ENCODE results near the gene RYR2. TPM values are rescaled to one million over a fixed set of nuclear protein-coding genes. Genes with fewer than 3 reads are reported as not detected.

The RYR2 gene
- total and polyA plus RNA-seq, 4 donors = 0.43 to 11.6 (median 2.0) TPM

DNA sequence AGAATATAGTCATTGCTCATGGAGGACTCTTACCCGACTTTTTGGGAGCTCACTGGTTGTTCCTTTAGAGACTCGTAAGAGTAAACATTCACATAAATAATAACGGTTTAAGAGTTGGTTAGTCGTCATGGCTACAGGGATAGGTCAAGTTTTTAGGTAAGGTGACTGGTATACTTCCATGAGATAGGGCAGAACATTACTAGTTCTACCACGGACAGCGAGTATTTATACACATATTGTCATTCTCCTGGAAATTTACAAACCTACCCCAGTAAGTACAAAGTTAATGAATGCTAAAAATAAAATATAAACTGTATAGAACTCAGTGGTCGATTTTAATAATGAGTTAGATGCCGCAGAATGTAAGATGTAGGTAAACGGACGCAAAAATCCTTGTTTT is 1.2 kb upstream of the RYR2 start:
- TF ChIP-seq, protein P1, sequence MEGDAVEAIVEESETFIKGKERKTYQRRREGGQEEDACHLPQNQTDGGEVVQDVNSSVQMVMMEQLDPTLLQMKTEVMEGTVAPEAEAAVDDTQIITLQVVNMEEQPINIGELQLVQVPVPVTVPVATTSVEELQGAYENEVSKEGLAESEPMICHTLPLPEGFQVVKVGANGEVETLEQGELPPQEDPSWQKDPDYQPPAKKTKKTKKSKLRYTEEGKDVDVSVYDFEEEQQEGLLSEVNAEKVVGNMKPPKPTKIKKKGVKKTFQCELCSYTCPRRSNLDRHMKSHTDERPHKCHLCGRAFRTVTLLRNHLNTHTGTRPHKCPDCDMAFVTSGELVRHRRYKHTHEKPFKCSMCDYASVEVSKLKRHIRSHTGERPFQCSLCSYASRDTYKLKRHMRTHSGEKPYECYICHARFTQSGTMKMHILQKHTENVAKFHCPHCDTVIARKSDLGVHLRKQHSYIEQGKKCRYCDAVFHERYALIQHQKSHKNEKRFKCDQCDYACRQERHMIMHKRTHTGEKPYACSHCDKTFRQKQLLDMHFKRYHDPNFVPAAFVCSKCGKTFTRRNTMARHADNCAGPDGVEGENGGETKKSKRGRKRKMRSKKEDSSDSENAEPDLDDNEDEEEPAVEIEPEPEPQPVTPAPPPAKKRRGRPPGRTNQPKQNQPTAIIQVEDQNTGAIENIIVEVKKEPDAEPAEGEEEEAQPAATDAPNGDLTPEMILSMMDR (IDR thresholded peaks at IDR 0.05; ENCODE audit: control extremely low read depth, extremely low read depth) = no peak
- Histone ChIP-seq H3K9me3 (ENCODE audit: control insufficient read depth in 4 of 4, insufficient read depth in 3 of 4, low read length in 3 of 4) (no peaks in the 10 kb centered on the region), H3K36me3 (ENCODE audit: control insufficient read depth in 4 of 4, insufficient read depth in 4 of 4, low read length in 4 of 4) (no peaks in the 10 kb centered on the region), H3K4me1 (ENCODE audit: control insufficient read depth in 5 of 5, insufficient read depth in 5 of 5, low read length in 5 of 5) (peaks cover 0 to 23% (median 4%) of the 10 kb centered on the region in 5 donors), H3K27ac (ENCODE audit: low read depth in 1 of 2, low read length in 1 of 2) (peak overlapping the region in 1 of 2 donors; percentile 82), H3K27me3 (ENCODE audit: control insufficient read depth in 3 of 3, insufficient read depth in 3 of 3, low read length in 2 of 3) (peaks cover 9 to 55% (median 40%) of the 10 kb centered on the region in 3 donors), H3K4me3 (no peak overlapping the region), H3K9ac (ENCODE audit: insufficient read depth in 1 of 2, low read length in 2 of 2) (no peak overlapping the region)
- no peak for ATAC-seq (ENCODE audit: insufficient read depth, low FRiP score)
- 68 to 71% methylated on average over 10 of the region's 10 CpGs for WGBS, 2 donors
- DNase-seq = no peak

DNA sequence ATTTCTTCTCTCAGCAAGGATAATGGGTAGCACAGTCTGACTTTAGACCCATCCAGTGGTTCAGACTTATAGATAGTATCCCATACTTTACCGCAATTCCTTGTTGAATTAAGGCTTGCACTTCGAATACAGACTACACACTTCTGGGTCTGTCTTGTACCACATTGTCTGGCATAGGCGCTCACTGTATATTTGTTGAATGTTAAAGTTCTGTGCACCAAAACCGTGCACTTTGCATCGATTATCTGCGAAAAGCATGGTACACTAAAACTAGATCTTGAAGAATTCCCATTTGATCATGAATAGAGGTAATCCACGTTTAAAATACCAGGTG is 556 bp upstream of the RYR2 start:
- Histone ChIP-seq H3K27me3 (ENCODE audit: control insufficient read depth in 3 of 3, insufficient read depth in 3 of 3, low read length in 2 of 3) (peaks cover 9 to 60% (median 43%) of the 10 kb centered on the region in 3 donors), H3K27ac (ENCODE audit: low read depth in 1 of 2, low read length in 1 of 2) (peak overlapping the region in 1 of 2 donors; percentile 82), H3K4me1 (ENCODE audit: control insufficient read depth in 5 of 5, insufficient read depth in 5 of 5, low read length in 5 of 5) (peaks cover 0 to 23% (median 4%) of the 10 kb centered on the region in 5 donors), H3K4me3 (no peak overlapping the region), H3K36me3 (ENCODE audit: control insufficient read depth in 4 of 4, insufficient read depth in 4 of 4, low read length in 4 of 4) (no peaks in the 10 kb centered on the region), H3K9ac (ENCODE audit: insufficient read depth in 1 of 2, low read length in 2 of 2) (no peak overlapping the region), H3K9me3 (ENCODE audit: control insufficient read depth in 4 of 4, insufficient read depth in 3 of 4, low read length in 3 of 4) (no peaks in the 10 kb centered on the region)
- TF ChIP-seq, protein P1 (IDR thresholded peaks at IDR 0.05; ENCODE audit: control extremely low read depth, extremely low read depth) = no peak
- 10 to 19% methylated on average over 7 of the region's 7 CpGs for WGBS, 2 donors
- DNase-seq = no peak
- no peak for ATAC-seq (ENCODE audit: insufficient read depth, low FRiP score)

DNA sequence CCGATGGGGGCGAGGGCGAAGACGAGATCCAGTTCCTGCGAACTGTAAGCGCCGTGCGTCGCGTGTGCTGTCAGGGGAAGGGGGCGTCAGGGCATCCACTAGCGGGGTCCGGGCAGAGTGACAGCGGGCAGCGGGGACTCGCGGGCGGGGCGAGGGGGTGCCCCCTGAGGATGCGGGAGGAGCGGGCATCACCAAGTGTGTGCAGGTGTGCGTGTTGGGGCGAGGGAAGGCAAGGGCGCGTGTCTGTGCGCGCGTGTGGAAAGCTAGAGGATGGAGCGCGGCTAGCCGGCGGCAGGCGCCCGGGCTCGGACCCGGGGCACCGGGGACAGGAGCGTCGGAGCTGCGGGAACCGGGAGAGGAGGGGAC is 525 bp downstream of the RYR2 start:
- H3K27ac ChIP-seq (ENCODE audit: low read depth in 1 of 2, low read length in 1 of 2) = peak overlapping the region; percentile 74 to 97
- ATAC-seq (ENCODE audit: insufficient read depth, low FRiP score) = no peak
- WGBS, 2 donors = 0 to 2% methylated on average over 38 to 41 of the region's 41 CpGs

More for the DNA sequence above, 525 bp downstream of the RYR2 start:
- Histone ChIP-seq H3K9ac (ENCODE audit: insufficient read depth in 1 of 2, low read length in 2 of 2) (no peak overlapping the region), H3K27me3 (ENCODE audit: control insufficient read depth in 3 of 3, insufficient read depth in 3 of 3, low read length in 2 of 3) (peaks cover 9 to 62% (median 39%) of the 10 kb centered on the region in 3 donors), H3K4me3 (peak overlapping the region; percentile 54), H3K4me1 (ENCODE audit: control insufficient read depth in 5 of 5, insufficient read depth in 5 of 5, low read length in 5 of 5) (peaks cover 3 to 26% (median 4%) of the 10 kb centered on the region in 5 donors), H3K9me3 (ENCODE audit: control insufficient read depth in 4 of 4, insufficient read depth in 3 of 4, low read length in 3 of 4) (no peaks in the 10 kb centered on the region), H3K36me3 (ENCODE audit: control insufficient read depth in 4 of 4, insufficient read depth in 4 of 4, low read length in 4 of 4) (no peaks in the 10 kb centered on the region)
- no peak for DNase-seq
- TF ChIP-seq, protein P1 (IDR thresholded peaks at IDR 0.05; ENCODE audit: control extremely low read depth, extremely low read depth) = no peak
